NCI-H2171 treated with DMSO at 0.1 percent for 48 hours (cell line): ENCODE measurements around the gene NGEF.
"Not testable (repeated sequence)": the region's sequence is repeated elsewhere in the genome, so short reads cannot be mapped to it uniquely, and the experiment has no call there.

Experiments used
- DNase-seq: peaks from one replicate; lab custom pipeline; 2025; lab: John Stamatoyannopoulos, UW

Gene NGEF

GRCh38 chr2:232871835-232872736, 141.0 kb downstream of the NGEF start:
- no peak for DNase-seq

- no peak for DNase-seq
These were observed 141.6 kb downstream of the NGEF start for GRCh38 chr2:232871418-232871834.

GRCh38 chr2:232870766-232871371, 142.2 kb downstream of the NGEF start:
- no peak for DNase-seq

DNA sequence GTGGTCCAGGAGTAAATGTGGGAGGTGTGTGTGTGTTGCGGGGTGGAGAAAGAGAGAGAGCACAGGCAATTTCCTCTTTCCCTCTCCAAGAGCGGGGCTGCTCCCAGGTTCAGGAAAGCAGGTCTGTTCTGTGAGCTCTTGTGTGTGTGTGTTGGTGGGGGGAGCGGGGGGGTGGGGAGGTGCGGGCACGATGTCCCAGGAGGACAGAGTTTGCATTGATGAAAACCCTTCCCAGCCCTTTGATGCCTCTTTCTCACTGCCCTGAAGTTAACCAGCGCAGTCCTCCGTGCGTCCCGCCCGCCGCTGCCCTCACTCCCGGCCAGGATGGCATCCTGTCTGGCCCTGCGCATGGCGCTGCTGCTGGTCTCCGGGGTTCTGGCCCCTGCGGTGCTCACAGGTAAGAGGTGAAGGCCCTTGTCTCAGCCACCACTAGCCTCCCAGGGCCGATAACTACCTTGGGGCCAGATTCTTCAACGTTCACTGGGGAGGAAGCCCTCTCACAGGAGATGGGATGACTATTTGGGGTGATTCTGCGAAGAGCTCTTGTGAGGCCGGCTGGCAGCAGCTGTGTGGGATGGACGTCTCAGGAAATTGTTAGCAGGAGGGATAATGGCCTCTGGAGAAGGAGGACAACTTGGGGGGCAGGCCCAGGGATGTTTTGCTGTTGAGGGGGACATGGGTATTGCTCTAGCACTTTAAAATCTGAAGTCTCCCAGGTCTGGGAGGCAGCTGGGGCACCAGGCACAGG, 142.9 kb downstream of the NGEF start, which contains the start of gene SNORC:
TSS of gene SNORC (plus strand) at position 247 of the 748 bp plus-strand sequence. CDS start at position 325, 78 bp downstream.
- DNase-seq, result no peak

DNA sequence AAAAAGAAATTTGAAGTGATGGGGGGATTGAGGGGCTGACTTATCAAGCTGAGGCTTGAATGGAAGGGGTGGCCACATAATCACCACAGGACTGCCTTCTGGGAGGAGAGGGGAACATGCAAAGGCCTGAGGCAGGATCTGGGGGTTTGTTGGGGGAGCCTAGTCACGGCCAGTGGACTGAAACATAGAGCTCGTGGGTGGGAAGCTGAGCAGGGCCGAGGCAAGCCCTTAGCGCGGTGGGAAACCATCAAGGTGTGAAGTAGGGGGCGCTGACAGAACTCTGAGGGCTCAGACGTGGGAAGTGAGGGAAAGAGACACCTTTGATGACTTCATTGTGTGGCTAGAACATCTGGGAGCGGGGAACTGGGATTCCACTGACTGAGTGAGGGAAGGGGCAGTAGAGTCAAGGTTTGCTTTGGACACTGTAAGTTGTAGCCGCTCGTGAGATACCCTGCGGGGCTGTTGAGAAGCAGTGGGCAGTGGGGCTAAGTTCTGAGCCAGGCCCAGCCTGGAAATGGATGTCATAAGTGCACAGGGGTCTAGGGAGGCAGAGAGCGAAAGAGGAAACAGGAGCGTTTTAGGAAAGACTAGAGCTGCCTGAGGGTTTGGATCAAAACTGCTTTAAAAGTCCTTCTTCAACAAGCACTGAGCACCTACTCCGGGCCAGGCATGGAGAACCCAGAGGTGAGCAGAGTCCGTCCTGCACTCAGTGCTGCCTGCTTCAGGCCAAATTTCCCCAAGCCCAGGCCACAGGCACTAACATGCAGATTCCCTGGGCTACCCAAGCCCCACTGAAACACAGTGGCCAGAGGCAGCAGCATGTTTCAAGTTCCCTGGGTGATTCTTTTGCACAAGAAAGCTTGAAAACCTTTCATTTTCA, 143.7 kb downstream of the NGEF start:
- DNase-seq, result no peak

GRCh38 chr2:232866104-232866503, 147.0 kb downstream of the NGEF start:
- no peak for DNase-seq

DNA sequence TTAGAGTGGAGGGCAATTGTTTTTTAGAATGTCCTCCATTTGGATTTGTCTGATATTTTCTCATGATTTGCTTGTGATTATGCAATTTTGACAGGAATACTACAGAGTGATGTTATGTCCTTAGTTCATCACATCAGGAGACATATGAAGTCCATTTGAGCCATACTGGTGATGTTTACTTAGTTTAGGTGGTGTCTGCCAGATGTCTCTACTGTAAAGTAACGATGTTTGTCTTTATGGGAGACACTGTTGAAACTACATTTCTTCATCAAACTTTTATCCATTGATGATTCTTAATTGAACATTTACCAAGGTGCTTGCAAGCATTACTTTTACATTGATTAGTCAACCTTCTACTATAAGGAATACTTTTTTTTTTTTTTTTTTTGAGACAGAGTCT, 147.9 kb downstream of the NGEF start:
- DNase-seq, result no peak

GRCh38 chr2:232863996-232864395, 149.1 kb downstream of the NGEF start:
- DNase-seq, result no peak

GRCh38 chr2:232861353-232861752, 151.7 kb downstream of the NGEF start:
- DNase-seq, result no peak

DNA sequence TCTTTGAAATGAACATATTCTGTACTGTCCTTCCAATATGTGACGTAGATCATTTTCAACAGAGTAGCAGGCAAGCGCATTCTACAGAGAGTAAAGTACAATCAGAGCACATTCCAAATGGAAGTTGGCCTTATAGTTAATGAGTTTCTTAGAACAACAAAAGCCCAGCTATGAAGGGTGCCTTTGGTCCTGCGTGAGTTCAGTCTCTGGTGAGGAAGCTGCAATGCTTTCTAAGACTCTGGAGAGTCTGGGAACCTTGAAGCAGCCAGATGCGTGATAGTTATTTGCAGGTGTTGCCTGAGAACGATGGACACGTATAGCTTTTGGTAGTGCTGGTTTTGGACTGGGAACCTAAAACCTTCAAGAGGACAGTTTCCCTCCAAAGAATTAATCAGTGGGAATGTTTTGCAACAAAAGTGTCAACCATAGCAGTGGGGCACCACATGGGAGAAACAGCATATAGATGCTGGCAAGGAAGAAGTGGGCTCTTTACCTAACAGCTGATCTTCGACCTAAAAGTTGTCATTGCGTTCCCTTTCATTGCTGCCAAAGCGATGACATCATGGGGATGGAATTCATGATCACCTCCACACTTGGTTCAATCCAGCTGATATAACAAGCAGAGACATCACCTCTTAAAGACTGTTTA, 152.3 kb downstream of the NGEF start:
- no peak for DNase-seq

GRCh38 chr2:232859385-232859916, 153.6 kb downstream of the NGEF start:
- no peak for DNase-seq

GRCh38 chr2:232857158-232857563, 155.9 kb downstream of the NGEF start:
- DNase-seq, result no peak

- DNase-seq, result no peak
These were observed 159.0 kb downstream of the NGEF start for GRCh38 chr2:232854082-232854481.

DNA sequence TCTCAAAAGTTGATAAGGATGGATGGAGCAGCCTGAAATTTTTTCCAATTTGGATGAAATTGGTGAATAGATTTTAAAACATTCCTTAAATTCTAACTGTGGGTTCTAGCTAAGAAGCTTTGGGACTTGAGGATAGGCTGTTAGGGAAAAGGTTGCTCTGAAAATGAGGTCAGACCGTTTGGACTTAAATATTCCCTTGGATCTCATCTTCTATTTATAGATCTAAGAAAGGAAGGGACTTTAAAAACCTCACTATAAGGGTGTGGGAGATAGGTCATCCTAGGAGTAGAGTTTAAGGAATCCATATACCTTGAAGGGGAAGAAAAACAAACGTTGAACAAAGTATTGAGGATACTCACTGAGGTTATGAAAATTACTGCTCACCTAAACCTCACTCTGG, 160.4 kb downstream of the NGEF start:
- no peak for DNase-seq

- not testable (repeated sequence) for DNase-seq
These were observed 161.0 kb downstream of the NGEF start for GRCh38 chr2:232852081-232852480.

DNA sequence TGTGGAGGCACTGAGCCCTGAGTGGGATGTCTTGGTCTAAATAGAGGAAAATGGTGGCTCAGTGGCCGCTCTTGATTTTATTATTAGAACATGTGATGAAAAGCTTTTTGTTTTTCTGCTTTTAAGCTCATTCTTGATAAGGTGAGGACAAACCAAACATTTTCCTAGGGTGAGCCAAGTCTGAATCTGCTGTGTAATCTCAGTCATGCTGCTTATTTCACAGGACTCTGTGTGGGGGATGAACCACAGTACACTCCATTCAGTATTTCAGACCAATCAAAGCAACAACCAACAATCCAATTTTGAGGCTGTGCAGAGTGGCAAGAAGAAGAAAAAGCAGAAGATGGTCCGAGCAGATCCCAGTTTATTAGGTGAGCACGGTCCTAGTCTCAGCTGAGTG, 163.0 kb downstream of the NGEF start:
- DNase-seq, result no peak

DNA sequence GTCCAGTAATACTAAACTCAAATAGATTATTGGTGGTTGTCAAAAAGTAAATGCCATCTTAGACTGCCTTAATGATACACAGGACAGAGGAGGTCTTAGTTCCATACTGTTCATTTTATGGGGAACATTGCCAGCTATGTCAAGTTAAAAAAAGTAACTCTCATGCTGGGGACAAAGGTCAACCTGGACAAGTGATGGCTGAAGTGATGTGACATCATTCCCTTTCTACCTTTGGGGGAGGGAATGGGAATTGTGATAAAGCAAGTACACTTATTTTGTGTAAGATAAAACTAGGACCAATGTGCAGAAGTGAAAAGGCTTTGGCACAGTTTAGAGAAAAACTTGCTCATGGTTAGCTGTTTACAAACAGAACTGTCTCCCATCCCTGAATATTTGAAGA, 167.0 kb downstream of the NGEF start:
- DNase-seq, result no peak

DNA sequence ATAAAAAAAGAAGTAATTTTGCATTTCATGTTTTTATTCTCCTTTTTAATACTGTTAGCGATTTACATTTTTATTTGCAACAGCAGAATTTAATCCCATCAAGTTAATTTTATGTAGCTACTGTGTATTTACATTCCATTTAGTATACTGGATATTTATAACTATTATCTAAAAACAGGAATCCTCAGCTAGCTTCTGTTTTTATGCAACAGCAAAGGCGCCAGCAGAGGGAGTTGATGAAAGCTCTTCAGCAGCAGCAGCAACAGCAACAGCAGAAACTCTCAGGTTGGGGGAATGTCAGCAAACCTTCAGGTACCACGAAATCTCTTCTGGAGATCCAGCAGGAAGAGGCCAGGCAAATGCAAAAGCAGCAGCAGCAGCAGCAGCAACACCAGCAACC, 169.2 kb downstream of the NGEF start:
- no peak for DNase-seq

GRCh38 chr2:232842689-232843088, 170.4 kb downstream of the NGEF start:
- no peak for DNase-seq

GRCh38 chr2:232839411-232840079, 173.5 kb downstream of the NGEF start:
- no peak for DNase-seq
